Nephron progenitor cell (in vitro differentiated cells): ENCODE results near the gene DOC2B.
"Not testable (repeated sequence)": the region's sequence is repeated elsewhere in the genome, so short reads cannot be mapped to it uniquely, and the experiment has no call there.

Experiments
- DNase-seq: peaks from one replicate; pipeline ENCODE4 v3.0.0; 2021
- H3K27ac Mint-ChIP-seq: 2 replicates; pipeline ENCODE4 v1.8.0; 2021; ENCODE audit warnings: mild to moderate bottlenecking, moderate library complexity, mixed read lengths
- H3K27me3 Mint-ChIP-seq: 2 replicates; pipeline ENCODE4 v1.8.0; 2021; ENCODE audit warnings: mild to moderate bottlenecking, low read depth, mixed read lengths; ENCODE audit not compliant: poor library complexity
- H3K36me3 Mint-ChIP-seq: 2 replicates; pipeline ENCODE4 v1.8.0; 2021; ENCODE audit warnings: low read depth, mixed read lengths
- H3K4me1 Mint-ChIP-seq: 2 replicates; pipeline ENCODE4 v1.8.0; 2021; ENCODE audit warnings: mixed read lengths
- H3K4me3 Mint-ChIP-seq: 2 replicates; pipeline ENCODE4 v1.8.0; 2021; ENCODE audit warnings: mild to moderate bottlenecking, moderate library complexity, mixed read lengths
- H3K9me3 Mint-ChIP-seq: 2 replicates; pipeline ENCODE4 v1.8.0; 2021; ENCODE audit warnings: mild to moderate bottlenecking, moderate library complexity, mixed read lengths
- CTCF ChIP-seq: fragments of 200-600 bp; sonication (generic); IDR thresholded peaks from 2 replicates; pipeline ENCODE4 v1.5.0; 2021; ENCODE audit warnings: antibody characterized with exemption

Gene DOC2B

GRCh38 chr17:210402-210801 lies 29.0 kb upstream of the DOC2B start:
- Mint-ChIP-seq H3K27ac (no peak overlapping the region), H3K4me1 (peaks cover 4% of the 10 kb centered on the region), H3K36me3 (peaks cover 41% of the 10 kb centered on the region), H3K4me3 (no peak overlapping the region), H3K27me3 (peaks cover 12% of the 10 kb centered on the region), H3K9me3 (peaks cover 21% of the 10 kb centered on the region)
- no peak for DNase-seq
- TF ChIP-seq CTCF: no peak

- no peak overlapping the region for H3K27ac Mint-ChIP-seq
- H3K9me3 Mint-ChIP-seq: peaks cover 21% of the 10 kb centered on the region
- H3K4me3 Mint-ChIP-seq: no peak overlapping the region
- TF ChIP-seq CTCF: no peak
- DNase-seq: no peak
- H3K4me1 Mint-ChIP-seq: peaks cover 16% of the 10 kb centered on the region
- H3K27me3 Mint-ChIP-seq: peaks cover 15% of the 10 kb centered on the region
- H3K36me3 Mint-ChIP-seq: peaks cover 41% of the 10 kb centered on the region
These were observed 27.0 kb upstream of the DOC2B start for GRCh38 chr17:208429-208828.

- peaks cover 41% of the 10 kb centered on the region for H3K36me3 Mint-ChIP-seq
- H3K9me3 Mint-ChIP-seq: peaks cover 21% of the 10 kb centered on the region
- H3K27ac Mint-ChIP-seq: no peak overlapping the region
- DNase-seq: no peak
- TF ChIP-seq CTCF: no peak
- peaks cover 15% of the 10 kb centered on the region for H3K27me3 Mint-ChIP-seq
- no peak overlapping the region for H3K4me3 Mint-ChIP-seq
- peaks cover 22% of the 10 kb centered on the region for H3K4me1 Mint-ChIP-seq
These were observed 26.3 kb upstream of the DOC2B start for GRCh38 chr17:207775-208174.

- no peak for DNase-seq
- Mint-ChIP-seq H3K36me3 (peaks cover 39% of the 10 kb centered on the region), H3K4me1 (peaks cover 26% of the 10 kb centered on the region), H3K27me3 (peaks cover 12% of the 10 kb centered on the region), H3K4me3 (no peak overlapping the region), H3K9me3 (peaks cover 21% of the 10 kb centered on the region), H3K27ac (no peak overlapping the region)
- TF ChIP-seq CTCF: no peak
These were observed 25.6 kb upstream of the DOC2B start for GRCh38 chr17:206941-207560.

- H3K27me3 Mint-ChIP-seq: peaks cover 14% of the 10 kb centered on the region
These were observed 25.0 kb upstream of the DOC2B start for GRCh38 chr17:206484-206883.

GRCh38 chr17:205817-206216 lies 24.4 kb upstream of the DOC2B start:
- H3K4me3 Mint-ChIP-seq: no peak overlapping the region
- H3K4me1 Mint-ChIP-seq: peaks cover 33% of the 10 kb centered on the region
- H3K36me3 Mint-ChIP-seq: peaks cover 31% of the 10 kb centered on the region
- peaks cover 15% of the 10 kb centered on the region for H3K27me3 Mint-ChIP-seq
- H3K9me3 Mint-ChIP-seq: peaks cover 18% of the 10 kb centered on the region
- DNase-seq: no peak
- TF ChIP-seq CTCF: no peak
- H3K27ac Mint-ChIP-seq: no peak overlapping the region

More at GRCh38 chr17:206484-206883, 25.0 kb upstream of the DOC2B start:
- not testable (repeated sequence) for H3K4me3 Mint-ChIP-seq, DNase-seq
- peaks cover 21% of the 10 kb centered on the region for H3K9me3 Mint-ChIP-seq
- H3K36me3 Mint-ChIP-seq: peaks cover 35% of the 10 kb centered on the region
- H3K4me1 Mint-ChIP-seq: peaks cover 29% of the 10 kb centered on the region
- peak overlapping the region; percentile 58 for H3K27ac Mint-ChIP-seq
